Activated CD4-positive, alpha-beta memory T cell treated with anti-CD3 and anti-CD28 coated beads, Interleukin-2, amount 10 ng/mL, durations not matched to agents 7 days and 5 days (primary cell): Measurements from ENCODE around the gene RRBP1. TPM values are rescaled to one million over a fixed set of nuclear protein-coding genes. Genes with fewer than 3 reads are reported as not detected.

Experiments
- CTCF ChIA-PET: fragments of 350-600 bp; sonication (Branson Sonifier 250); formaldehyde crosslinking; loops from one replicate; lab custom pipeline; 2021; ENCODE audit warnings: antibody characterized with exemption, inconsistent platforms; lab: Charles Lee
- POLR2A ChIA-PET: fragments of 350-600 bp; sonication (Branson Sonifier 250); formaldehyde crosslinking; loops from one replicate; lab custom pipeline; 2021; ENCODE audit warnings: antibody characterized with exemption; lab: Charles Lee
- DNase-seq: peaks from one replicate; pipeline ENCODE4 v3.0.0-alpha.2; 2020
- H3K27ac Mint-ChIP-seq: one replicate; pipeline ENCODE4 v1.8.0; 2021; ENCODE audit warnings: mild to moderate bottlenecking, mixed read lengths
- H3K27me3 Mint-ChIP-seq: one replicate; pipeline ENCODE4 v1.8.0; 2021; ENCODE audit warnings: mixed read lengths
- H3K36me3 Mint-ChIP-seq: one replicate; pipeline ENCODE4 v1.8.0; 2021; ENCODE audit warnings: low read depth, mixed read lengths
- H3K4me1 Mint-ChIP-seq: one replicate; pipeline ENCODE4 v1.8.0; 2021; ENCODE audit warnings: mixed read lengths
- H3K4me3 Mint-ChIP-seq: one replicate; pipeline ENCODE4 v1.8.0; 2021; ENCODE audit warnings: mild to moderate bottlenecking, mixed read lengths
- H3K9me3 Mint-ChIP-seq: one replicate; pipeline ENCODE4 v1.8.0; 2021; ENCODE audit warnings: mixed read lengths
- total RNA-seq, 2 experiments: library from RNA; stranded (reverse); gene quantifications; one replicate each; pipeline ENCODE4 v1.2.3, GENCODE V29; 2021

The RRBP1 gene
- total RNA-seq, 2 experiments from 2014 or later = 82.3 to 85.7 TPM

DNA sequence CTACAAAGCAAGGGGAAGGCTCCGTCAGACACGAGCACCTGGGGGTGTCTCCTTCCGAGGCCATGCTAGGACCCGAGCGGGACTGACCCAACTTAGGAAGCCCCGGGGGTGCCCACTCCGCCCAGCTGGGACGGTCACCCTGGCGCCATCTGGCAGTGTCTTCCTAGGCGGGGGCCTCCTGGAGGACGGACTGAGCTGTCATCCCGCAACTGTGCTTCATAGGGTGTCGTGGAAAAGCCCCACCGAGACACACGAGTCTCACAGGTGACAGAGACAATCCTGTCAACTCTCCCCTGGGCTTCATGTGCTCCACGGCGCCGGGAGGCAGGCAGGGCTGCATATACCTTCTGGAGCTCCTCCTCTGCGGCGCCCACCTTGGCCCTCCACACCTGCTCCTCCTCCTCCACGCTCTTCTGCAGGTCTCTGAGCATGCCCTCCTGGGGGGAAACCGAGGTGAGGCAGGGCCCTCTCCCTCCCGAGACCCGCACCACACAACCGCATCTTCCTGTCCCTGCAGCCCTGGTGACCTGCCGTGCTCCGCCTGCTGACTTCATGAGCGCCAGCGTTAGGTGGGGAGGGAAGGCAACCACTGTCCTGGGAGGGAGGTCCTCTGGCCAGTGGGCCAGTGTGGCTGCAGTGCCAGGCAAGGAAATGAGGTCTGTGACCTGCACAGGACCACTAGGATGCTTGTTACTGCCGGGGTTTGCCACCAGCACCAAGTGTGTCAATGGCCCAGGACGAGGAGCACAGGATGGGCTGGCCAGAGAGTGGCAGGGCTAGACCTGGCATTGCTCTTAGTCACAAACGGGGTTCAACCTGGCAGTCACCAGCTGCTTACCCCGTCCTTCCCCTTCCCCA, 61.4 kb downstream of the RRBP1 start:
- peaks cover 5% of the 10 kb centered on the region for H3K4me1 Mint-ChIP-seq
- POLR2A ChIA-PET = no interaction called here
- no peaks in the 10 kb centered on the region for H3K27me3 Mint-ChIP-seq

DNA sequence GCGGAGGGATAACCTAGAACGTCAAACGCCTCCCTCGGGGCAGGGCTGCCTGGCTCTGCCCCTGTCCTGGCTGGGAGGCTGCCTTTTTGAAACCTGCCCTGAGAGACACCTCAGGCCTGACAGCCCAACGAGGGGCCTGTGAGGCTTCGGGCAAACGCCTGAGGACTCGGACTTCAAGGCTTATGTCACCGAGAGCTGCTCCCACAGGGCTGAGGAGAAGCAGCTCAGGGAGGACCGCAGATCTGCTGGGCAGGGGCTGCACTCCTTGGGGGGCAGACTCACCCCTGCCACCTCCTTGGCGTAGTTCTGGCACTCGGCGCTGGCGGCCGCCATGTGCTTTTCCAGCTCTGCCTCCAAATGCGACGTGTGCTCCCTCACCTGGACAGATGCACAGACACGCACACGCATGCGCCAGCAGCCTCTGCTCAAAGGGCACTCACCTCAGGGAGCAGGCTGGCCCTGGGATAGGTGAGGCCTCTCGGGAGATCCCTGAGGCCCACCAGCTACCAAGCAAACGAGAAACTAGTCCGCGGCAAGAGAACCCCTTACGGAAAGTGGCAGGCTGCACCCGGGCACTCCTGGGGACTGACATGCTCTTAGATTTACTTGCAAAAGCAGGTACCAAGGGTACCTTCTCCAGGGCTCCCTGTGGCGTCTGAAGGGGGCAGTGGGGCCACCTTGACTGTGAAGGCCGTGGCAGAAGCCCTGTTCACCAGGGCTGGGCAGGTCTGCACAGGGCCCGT, 62.5 kb downstream of the RRBP1 start:
- Mint-ChIP-seq H3K9me3 (no peaks in the 10 kb centered on the region), H3K27me3 (no peaks in the 10 kb centered on the region), H3K36me3 (peaks cover 40% of the 10 kb centered on the region), H3K4me1 (peaks cover 8% of the 10 kb centered on the region), H3K4me3 (no peak overlapping the region), H3K27ac (no peak overlapping the region)
- DNase-seq = peak; percentile 12
- ChIA-PET POLR2A (no interaction called here), CTCF (interaction anchor here (0.6 to 5.3 kb wide), 2 partner anchors 83 to 947 kb away, joined by 5 to 33 read pairs; no protein-coding TSS in a partner anchor)

More for the DNA sequence above, 61.4 kb downstream of the RRBP1 start:
- Mint-ChIP-seq H3K36me3 (peaks cover 40% of the 10 kb centered on the region), H3K27ac (no peak overlapping the region), H3K9me3 (no peaks in the 10 kb centered on the region), H3K4me3 (no peak overlapping the region)
- peak; percentile 10 for DNase-seq
- CTCF ChIA-PET = interaction anchor here (0.6 to 5.3 kb wide), 3 partner anchors 62 to 948 kb away, joined by 4 to 33 read pairs (median 5); no protein-coding TSS in a partner anchor

DNA sequence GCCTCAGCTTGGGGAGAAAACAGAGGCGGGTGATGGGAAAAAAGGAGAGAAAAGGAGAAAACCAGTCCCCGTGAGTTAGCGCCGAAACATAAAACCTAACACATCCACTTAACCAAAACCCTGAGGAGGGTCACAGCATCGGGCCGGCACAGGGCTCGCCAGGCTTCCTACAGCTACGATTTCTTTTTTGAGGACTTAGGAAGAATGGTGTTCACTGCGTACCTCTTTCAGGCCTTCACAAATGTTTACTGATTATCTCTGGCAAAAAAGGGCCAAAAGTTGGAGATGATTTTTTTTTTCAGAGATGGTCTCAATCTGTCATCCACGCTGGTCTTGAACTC, 63.4 kb downstream of the RRBP1 start:
- H3K4me1 Mint-ChIP-seq = peaks cover 10% of the 10 kb centered on the region
- H3K27me3 Mint-ChIP-seq = no peaks in the 10 kb centered on the region
- no peak overlapping the region for H3K27ac Mint-ChIP-seq
- no peaks in the 10 kb centered on the region for H3K9me3 Mint-ChIP-seq
- POLR2A ChIA-PET = interaction anchor here (0.9 to 1.5 kb wide), 2 partner anchors 48 to 114 kb away, joined by 5 to 6 read pairs; partner anchors contain the start of gene DSTN
- CTCF ChIA-PET = interaction anchor here (0.9 to 5.3 kb wide), 6 partner anchors 11 to 113 kb away, joined by 4 to 33 read pairs (median 6); partner anchors contain the start of genes BFSP1 and RRBP1
- H3K36me3 Mint-ChIP-seq = peaks cover 34% of the 10 kb centered on the region
- DNase-seq = no peak
- no peak overlapping the region for H3K4me3 Mint-ChIP-seq

DNA sequence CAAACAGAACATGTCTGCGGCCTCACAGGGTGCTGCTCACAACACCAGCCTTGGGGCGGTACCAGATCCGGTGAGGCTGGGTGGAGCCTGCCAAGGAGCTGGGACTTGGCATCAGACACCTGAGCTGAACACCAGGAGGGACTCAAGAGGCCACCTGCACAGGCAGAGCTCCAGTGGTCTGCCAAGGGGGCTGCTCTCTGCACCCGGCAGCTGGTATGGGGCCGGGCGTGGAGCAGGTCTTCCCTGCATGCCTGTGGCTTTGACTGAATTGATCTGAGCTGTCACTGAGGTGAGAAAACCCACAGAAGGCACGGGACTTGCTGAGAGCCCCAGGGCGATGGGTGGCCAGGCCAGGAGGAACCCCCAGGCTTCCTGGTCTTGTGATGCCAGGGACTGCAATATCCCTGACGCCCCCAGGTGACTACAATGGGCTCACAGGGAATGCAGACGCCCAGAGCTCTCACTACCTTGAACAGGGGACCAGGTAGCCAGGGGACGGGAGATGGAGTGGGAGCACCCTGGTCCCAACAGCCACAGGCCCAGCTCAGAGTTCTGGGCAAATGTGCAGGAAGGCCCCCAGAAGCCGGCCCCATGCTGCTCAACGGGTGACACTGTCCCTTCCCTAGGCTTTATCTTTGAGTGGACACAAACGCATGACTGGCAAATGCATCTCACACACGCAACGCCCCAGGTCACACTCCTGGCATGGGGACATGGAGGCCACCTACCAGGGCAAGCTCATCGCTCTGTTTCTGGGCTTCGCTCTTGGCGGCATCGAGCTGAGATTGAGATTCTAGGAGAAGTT, 64.0 kb downstream of the RRBP1 start:
- Mint-ChIP-seq H3K4me1 (peaks cover 10% of the 10 kb centered on the region), H3K27me3 (no peaks in the 10 kb centered on the region), H3K27ac (no peak overlapping the region), H3K36me3 (peaks cover 34% of the 10 kb centered on the region), H3K4me3 (no peak overlapping the region), H3K9me3 (no peaks in the 10 kb centered on the region)
- ChIA-PET POLR2A (interaction anchor here (0.9 to 1.5 kb wide), 2 partner anchors 48 to 113 kb away, joined by 5 to 6 read pairs; partner anchors contain the start of gene DSTN), CTCF (interaction anchor here (0.7 to 5.3 kb wide), 8 partner anchors 11 to 112 kb away, joined by 3 to 33 read pairs (median 6); partner anchors contain the start of genes BFSP1 and RRBP1)
- DNase-seq = peak; percentile 14

DNA sequence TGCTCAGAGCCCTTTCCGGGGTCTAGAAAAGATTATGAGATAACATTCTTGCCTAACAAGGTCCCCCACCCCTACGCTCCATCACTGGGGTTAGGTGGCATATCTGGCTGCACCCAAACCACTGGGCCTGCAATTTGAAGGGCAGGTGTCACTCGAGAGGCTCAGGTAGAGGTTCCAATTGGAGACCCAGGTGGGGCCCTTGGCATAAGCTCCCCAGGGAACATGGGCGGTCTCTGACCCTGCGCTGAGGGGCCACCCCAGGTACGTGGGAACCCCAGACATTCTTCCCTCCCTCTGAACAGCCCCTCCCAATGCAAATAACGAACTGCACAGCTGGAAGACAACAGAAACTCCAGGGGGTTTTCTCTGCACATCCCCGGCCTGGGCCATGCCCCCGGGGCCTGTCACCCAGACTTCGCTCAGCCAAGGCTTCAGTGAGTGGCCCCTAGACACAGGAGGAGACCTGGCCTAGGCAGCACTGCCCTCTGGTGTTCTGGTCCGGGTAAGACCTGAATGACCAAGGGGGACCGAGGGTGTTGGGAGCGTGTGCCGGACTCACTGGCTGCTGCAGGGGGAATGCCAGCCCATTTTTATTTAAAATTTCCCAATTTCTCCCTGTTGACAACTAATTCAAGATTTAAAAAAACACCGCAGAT, 64.7 kb downstream of the RRBP1 start:
- no peaks in the 10 kb centered on the region for H3K9me3 Mint-ChIP-seq
- H3K27me3 Mint-ChIP-seq = no peaks in the 10 kb centered on the region
- H3K4me3 Mint-ChIP-seq = no peak overlapping the region
- DNase-seq = peak; percentile 55
- CTCF ChIA-PET = interaction anchor here (1.4 to 5.3 kb wide), 5 partner anchors 10 to 112 kb away, joined by 5 to 33 read pairs (median 7); partner anchors contain the start of gene BFSP1
- H3K4me1 Mint-ChIP-seq = peaks cover 18% of the 10 kb centered on the region
- POLR2A ChIA-PET = interaction anchor here (1.5 kb wide), 1 partner anchor 47 kb away, joined by 6 read pairs; the partner anchor contains the start of gene DSTN
- no peak overlapping the region for H3K27ac Mint-ChIP-seq
- peaks cover 37% of the 10 kb centered on the region for H3K36me3 Mint-ChIP-seq

DNA sequence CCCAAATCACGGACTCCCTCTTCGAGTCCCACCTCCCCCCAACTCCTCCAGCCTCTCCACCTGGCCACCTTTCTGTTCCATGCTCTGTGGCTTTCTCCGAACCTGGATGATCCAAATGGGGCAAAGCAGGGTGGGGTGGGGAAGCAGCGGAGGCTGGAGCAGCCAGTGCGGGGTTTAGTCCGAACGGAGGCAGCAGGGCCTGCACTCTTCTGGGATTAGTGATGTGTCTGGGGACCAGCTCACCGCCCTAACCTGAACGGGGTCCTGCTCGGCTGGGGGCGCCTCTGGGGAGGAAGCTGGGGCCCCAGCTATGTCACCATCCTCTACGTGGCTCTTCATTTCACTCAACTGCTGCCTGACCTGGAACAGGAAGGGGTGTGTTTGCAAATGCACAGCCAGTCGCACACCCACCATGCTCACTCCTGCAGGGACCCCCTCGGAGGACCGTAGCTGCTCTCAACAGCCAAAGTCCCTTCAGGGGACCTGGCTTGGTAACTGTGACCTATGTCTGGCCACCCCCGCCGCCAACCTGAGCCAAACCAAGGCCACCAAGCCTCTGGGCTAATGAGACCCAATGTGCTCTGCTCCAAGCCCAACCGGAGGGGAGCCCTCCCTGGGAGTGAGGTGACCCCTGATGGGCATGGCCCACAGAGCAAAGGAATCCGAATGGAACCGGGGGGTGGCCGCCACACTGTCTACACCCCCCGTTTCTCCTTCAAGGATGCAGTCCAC, 65.4 kb downstream of the RRBP1 start:
- ChIA-PET CTCF (interaction anchor here (1.4 to 5.3 kb wide), 6 partner anchors 9 to 111 kb away, joined by 5 to 33 read pairs (median 7); partner anchors contain the start of gene BFSP1), POLR2A (no interaction called here)
- Mint-ChIP-seq H3K27me3 (no peaks in the 10 kb centered on the region), H3K9me3 (no peaks in the 10 kb centered on the region), H3K27ac (no peak overlapping the region), H3K4me1 (peaks cover 25% of the 10 kb centered on the region), H3K36me3 (peaks cover 34% of the 10 kb centered on the region), H3K4me3 (no peak overlapping the region)
- DNase-seq = peak; percentile 15

DNA sequence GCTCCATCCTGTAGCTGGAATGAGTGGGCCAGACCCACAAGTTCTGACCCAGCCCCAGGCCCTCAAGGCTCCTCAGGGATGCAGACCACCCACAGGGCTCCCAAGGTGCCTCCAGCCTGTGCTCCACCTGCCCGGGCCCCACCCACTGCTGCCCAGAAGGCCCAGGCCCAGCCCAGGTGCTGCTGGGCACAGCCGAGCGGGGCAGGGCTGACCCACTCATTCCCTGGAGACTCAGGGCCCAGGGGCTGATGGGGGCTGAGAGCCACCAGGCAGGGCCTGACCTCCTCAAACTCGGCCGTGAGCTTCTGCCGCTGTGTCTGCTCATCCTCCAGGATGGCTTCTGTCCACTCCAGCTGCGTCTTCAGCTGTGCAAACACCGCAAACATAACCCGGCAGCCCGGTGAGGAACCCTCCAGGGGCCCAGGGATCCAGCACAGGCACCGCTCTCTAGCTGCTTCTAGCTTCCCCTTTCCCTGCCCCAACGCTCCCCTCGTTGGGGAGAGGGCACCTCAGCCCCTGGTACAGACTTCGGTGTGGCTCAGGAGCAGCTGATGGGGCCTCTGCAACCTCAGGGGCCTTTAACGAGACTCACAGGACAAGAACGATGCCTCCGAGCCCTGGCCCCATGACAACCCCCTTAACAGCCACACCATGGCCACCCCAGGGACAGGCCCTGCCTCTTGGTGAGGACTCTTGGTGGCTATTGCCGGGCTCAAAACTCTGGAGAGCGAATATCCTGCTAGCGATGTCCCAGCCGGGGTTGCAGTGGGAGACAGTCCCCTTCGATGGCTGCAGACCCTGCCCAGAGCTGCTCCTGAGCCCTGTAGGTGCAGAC, 66.2 kb downstream of the RRBP1 start:
- peak; percentile 15 for DNase-seq
- ChIA-PET POLR2A (no interaction called here), CTCF (interaction anchor here (0.7 to 5.3 kb wide), 4 partner anchors 67 to 111 kb away, joined by 3 to 33 read pairs (median 7); partner anchors contain the start of gene BFSP1)
- H3K4me3 Mint-ChIP-seq = no peak overlapping the region
- no peaks in the 10 kb centered on the region for H3K27me3 Mint-ChIP-seq
- H3K27ac Mint-ChIP-seq = no peak overlapping the region
- no peaks in the 10 kb centered on the region for H3K9me3 Mint-ChIP-seq
- peaks cover 31% of the 10 kb centered on the region for H3K4me1 Mint-ChIP-seq
- H3K36me3 Mint-ChIP-seq = peaks cover 28% of the 10 kb centered on the region

DNA sequence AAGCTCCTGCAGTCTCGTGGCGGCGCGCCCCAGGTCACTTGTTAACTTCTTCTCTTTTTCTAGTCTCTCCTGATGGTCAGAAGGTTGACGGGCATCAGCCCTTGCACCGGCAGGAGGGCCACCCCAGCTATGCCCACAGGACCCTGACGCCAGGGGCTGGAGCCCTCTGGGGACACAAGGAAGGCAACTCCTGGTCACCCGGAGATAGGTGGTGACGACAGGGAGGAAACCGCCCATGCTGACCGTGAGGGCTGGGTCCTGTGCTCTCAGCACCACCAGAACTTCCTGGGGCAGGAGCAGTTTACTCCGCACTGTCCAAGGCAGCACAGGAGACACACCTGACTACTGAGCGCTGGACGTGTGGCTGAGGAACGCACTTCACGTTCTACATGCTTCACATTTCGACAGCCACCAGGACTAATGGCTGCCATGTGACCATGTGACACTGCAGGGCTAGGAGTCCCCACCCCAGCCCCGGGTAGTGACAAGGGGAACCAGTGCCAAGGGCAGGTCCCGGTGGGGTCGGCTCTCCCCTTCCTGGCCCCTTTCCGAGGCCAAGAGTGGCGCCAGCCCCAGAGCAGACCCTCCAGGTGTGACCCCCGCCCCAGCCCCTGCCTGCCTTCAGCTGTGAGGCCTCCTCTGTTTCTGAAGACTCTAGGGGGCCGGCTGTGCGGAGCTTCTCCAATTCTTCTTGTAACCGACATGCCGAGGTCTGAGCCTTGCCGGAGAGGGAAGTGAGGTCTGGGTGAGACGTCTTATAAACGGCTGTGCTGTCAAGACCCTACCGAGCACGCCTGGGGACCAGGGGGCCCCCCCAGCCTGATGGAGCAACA, 67.0 kb downstream of the RRBP1 start:
- Mint-ChIP-seq H3K27ac (peak overlapping the region; percentile 35), H3K4me1 (peaks cover 39% of the 10 kb centered on the region), H3K4me3 (no peak overlapping the region), H3K9me3 (no peaks in the 10 kb centered on the region), H3K27me3 (no peaks in the 10 kb centered on the region), H3K36me3 (peaks cover 25% of the 10 kb centered on the region)
- CTCF ChIA-PET = interaction anchor here (0.7 to 5.3 kb wide), 3 partner anchors 68 to 110 kb away, joined by 3 to 33 read pairs (median 7); no protein-coding TSS in a partner anchor
- POLR2A ChIA-PET = no interaction called here
- DNase-seq = no peak

DNA sequence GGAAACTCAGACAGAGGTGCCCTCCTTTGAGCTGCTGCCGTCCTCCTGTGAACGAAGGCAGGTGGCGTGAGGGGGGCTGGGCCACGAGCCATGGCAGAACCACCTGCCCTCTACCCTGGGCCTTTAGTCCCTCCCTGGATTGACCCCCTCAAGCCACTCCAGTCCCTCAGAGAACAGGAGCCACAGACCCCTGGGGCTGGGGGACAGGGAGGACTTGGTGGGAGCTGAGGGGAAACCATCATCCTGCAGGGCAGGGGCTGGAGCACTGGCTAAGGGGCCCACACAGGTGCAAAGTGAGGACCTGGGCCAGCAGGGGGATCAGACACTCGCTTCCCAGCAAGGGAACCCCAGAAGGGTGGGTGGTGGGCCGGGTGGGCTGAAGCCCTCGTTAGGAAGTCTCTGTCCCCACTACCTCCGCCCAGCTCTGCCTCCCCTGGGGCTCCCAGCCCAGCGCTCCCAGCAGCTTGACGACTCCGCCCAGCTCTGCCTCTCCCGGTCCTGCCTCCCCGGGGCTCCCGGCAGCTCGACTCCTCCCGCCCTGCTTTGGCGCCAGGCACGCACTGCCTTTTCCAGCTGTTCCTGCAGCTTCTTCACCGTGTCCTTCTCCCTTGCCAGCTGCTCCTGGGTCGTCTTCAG, 67.7 kb downstream of the RRBP1 start:
- ChIA-PET CTCF (no interaction called here), POLR2A (no interaction called here)
- H3K9me3 Mint-ChIP-seq = no peaks in the 10 kb centered on the region
- peak overlapping the region; percentile 35 for H3K27ac Mint-ChIP-seq
- DNase-seq = no peak
- H3K4me3 Mint-ChIP-seq = no peak overlapping the region
- peaks cover 47% of the 10 kb centered on the region for H3K4me1 Mint-ChIP-seq
- peaks cover 26% of the 10 kb centered on the region for H3K36me3 Mint-ChIP-seq
- no peaks in the 10 kb centered on the region for H3K27me3 Mint-ChIP-seq
